Kidney (tissue), 14 donors: ENCODE measurements around the gene KIF15. TPM values are rescaled to one million over a fixed set of nuclear protein-coding genes. Genes with fewer than 3 reads are reported as not detected.

Experiments used
- DNase-seq, 5 donors: peaks; one replicate each; pipeline ENCODE4 v3.0.0-alpha.2; 2013 to 2020
- FAIRE-seq: peaks from 2 replicates; lab custom pipeline; 2012; peaks lifted over from hg19 to GRCh38; lab: Jason Lieb, UNC
- H3K27ac ChIP-seq, 2 donors: one replicate each; pipeline ENCODE4 v1.7.0; 2013; ENCODE audit warnings: low read depth in 2 of 2, low read length in 2 of 2, inconsistent platforms in 1 of 2
- H3K27me3 ChIP-seq: one replicate; pipeline ENCODE4 v1.7.1; 2013; ENCODE audit warnings: low read length, inconsistent platforms; ENCODE audit not compliant: control insufficient read depth, insufficient read depth
- H3K36me3 ChIP-seq, 3 donors: one replicate each; pipeline versions ENCODE4 v1.7.0 to v1.7.1; 2013; ENCODE audit warnings: low read length in 3 of 3, control low read depth in 1 of 3, inconsistent platforms in 1 of 3; ENCODE audit not compliant: insufficient read depth in 3 of 3, control insufficient read depth in 2 of 3
- H3K4me1 ChIP-seq, 3 donors: one replicate each; pipeline versions ENCODE4 v1.7.0 to v1.7.1; 2013; ENCODE audit warnings: low read length in 3 of 3, inconsistent platforms in 1 of 3, low read depth in 1 of 3; ENCODE audit not compliant: control insufficient read depth in 2 of 3, insufficient read depth in 2 of 3
- H3K4me3 ChIP-seq, 3 donors: one replicate each; pipeline versions ENCODE4 v1.7.0 to v1.8.1; 2013; ENCODE audit warnings: low read length in 3 of 3, control low read depth in 1 of 3, inconsistent platforms in 1 of 3
- H3K9ac ChIP-seq, 3 donors: one replicate each; pipeline versions ENCODE4 v1.7.0 to v1.7.1; 2013; ENCODE audit warnings: low read length in 3 of 3, control low read depth in 1 of 3, inconsistent platforms in 1 of 3
- H3K9me3 ChIP-seq, 3 donors: one replicate each; pipeline versions ENCODE4 v1.7.0 to v1.7.1; 2013; ENCODE audit warnings: low read length in 3 of 3, control low read depth in 1 of 3, inconsistent platforms in 1 of 3; ENCODE audit not compliant: control insufficient read depth in 2 of 3, insufficient read depth in 1 of 3
- intact Hi-C: fragments of 100-400 bp; cut with DNase I; formaldehyde crosslinking; loops from one replicate; pipeline ENCODE4 v1.11.1; 2022
- polyA plus RNA-seq: library from polyadenylated mRNA; stranded (reverse); fragments of 350-450 nt; fragmentation: Illumina TruSeq; extraction: RNeasy Lipid Tissue Mini Kit (QIAGEN cat#74804); gene quantifications from one replicate; pipeline ENCODE4 v1.2.3, GENCODE V29; 2014; ENCODE audit warnings: low read depth, low replicate concordance; ENCODE audit not compliant: insufficient read depth
- total RNA-seq: library from RNA; stranded (reverse); fragmentation: NEBNext Ultra II Directional; extraction: Animal tissue kit (Norgen Biotek cat#: 25700); gene quantifications from one replicate; pipeline ENCODE4 v1.2.1, GENCODE V29; 2021
- TF ChIP-seq, protein P1 (sequence below): IDR thresholded peaks from 3 replicates; pipeline ENCODE4 v1.5.1; 2012; ENCODE audit warnings: mild to moderate bottlenecking, moderate library complexity, borderline replicate concordance; ENCODE audit not compliant: insufficient read depth; ENCODE audit errors: extremely low read depth
- donor health status: control.
- donor health status: control.
- donor health status: control.
- donor health status: control.
- donor health status: control.
- donor health status: DM: yes; HTN: yes; CAD: no.
- donor health status: Normal renal cell carcinoma (clear cell type).

Gene KIF15
- total and polyA plus RNA-seq, 2 donors from 2014 or later: 0.32 to 0.72 TPM

GRCh38 chr3:44832032-44832431 is 70.4 kb downstream of the KIF15 start:
- DNase-seq (no peak), FAIRE-seq (no peak)
- Histone ChIP-seq H3K4me1 (no peaks in the 10 kb centered on the region), H3K27me3 (no peaks in the 10 kb centered on the region), H3K9ac (no peak overlapping the region), H3K36me3 (peaks cover 0 to 2% (median 0%) of the 10 kb centered on the region in 3 donors), H3K4me3 (no peak overlapping the region), H3K9me3 (peaks cover 0 to 4% (median 0%) of the 10 kb centered on the region in 3 donors), H3K27ac (no peak overlapping the region)
- intact Hi-C loops: no loop called here
- TF ChIP-seq, protein P1, sequence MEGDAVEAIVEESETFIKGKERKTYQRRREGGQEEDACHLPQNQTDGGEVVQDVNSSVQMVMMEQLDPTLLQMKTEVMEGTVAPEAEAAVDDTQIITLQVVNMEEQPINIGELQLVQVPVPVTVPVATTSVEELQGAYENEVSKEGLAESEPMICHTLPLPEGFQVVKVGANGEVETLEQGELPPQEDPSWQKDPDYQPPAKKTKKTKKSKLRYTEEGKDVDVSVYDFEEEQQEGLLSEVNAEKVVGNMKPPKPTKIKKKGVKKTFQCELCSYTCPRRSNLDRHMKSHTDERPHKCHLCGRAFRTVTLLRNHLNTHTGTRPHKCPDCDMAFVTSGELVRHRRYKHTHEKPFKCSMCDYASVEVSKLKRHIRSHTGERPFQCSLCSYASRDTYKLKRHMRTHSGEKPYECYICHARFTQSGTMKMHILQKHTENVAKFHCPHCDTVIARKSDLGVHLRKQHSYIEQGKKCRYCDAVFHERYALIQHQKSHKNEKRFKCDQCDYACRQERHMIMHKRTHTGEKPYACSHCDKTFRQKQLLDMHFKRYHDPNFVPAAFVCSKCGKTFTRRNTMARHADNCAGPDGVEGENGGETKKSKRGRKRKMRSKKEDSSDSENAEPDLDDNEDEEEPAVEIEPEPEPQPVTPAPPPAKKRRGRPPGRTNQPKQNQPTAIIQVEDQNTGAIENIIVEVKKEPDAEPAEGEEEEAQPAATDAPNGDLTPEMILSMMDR: no peak

DNA sequence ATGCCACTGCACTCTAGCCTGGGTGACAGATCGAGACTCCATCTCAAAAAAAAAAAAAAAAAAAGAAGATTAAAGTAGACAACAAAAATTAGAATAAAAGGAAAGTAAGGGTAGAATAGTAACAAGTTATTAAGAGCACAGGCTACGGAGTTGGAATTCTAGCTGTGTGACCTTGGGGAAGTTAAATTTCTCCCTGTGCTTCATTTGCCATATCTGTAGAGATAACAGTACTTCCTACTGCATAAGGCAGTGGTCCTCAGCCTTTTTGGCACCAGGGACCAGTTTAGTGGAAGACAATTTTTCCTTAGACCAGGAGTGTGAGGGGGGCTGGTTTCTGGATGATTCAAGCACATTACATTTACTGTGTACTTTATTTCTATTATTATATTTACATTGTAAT is 71.4 kb downstream of the KIF15 start:
- H3K4me1 ChIP-seq: no peaks in the 10 kb centered on the region
- DNase-seq: no peak
- FAIRE-seq: no peak
- H3K9ac ChIP-seq: no peak overlapping the region
- H3K27ac ChIP-seq: no peak overlapping the region
- peaks cover 0 to 2% (median 0%) of the 10 kb centered on the region in 3 donors for H3K36me3 ChIP-seq
- TF ChIP-seq, protein P1: no peak
- H3K27me3 ChIP-seq: no peaks in the 10 kb centered on the region
- intact Hi-C loops: no loop called here
- no peak overlapping the region for H3K4me3 ChIP-seq
- H3K9me3 ChIP-seq: peaks cover 0 to 4% (median 0%) of the 10 kb centered on the region in 3 donors

DNA sequence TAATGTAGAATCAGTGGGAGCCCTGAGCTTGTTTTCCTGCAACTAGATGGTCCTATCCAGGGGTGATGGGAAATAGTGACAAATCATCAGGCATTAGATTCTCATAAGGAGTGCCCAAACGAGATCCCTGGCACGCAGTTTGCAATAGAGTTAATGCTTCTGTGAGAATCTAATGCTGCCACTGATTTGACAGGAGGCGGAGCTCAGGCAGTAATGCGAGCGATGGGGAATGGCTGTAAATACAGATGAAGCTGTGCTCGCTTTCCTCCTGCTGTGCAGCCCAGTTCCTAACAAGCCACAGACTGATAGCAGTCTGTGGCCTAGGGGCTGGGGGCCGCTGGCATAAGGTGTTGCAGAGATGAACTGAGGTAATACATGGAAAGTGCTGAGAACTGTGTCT is 71.8 kb downstream of the KIF15 start:
- DNase-seq (no peak), FAIRE-seq (no peak)
- H3K9ac ChIP-seq: no peak overlapping the region
- H3K27ac ChIP-seq: no peak overlapping the region
- no peaks in the 10 kb centered on the region for H3K27me3 ChIP-seq
- H3K4me1 ChIP-seq: no peaks in the 10 kb centered on the region
- intact Hi-C loops: no loop called here
- no peak overlapping the region for H3K4me3 ChIP-seq
- TF ChIP-seq, protein P1: no peak
- H3K9me3 ChIP-seq: peaks cover 0 to 4% (median 0%) of the 10 kb centered on the region in 3 donors
- peaks cover 0 to 2% (median 0%) of the 10 kb centered on the region in 3 donors for H3K36me3 ChIP-seq

- Histone ChIP-seq H3K27ac (no peak overlapping the region), H3K36me3 (no peaks in the 10 kb centered on the region), H3K9ac (no peak overlapping the region), H3K9me3 (peaks cover 0 to 4% (median 0%) of the 10 kb centered on the region in 3 donors), H3K4me3 (no peak overlapping the region), H3K4me1 (no peaks in the 10 kb centered on the region), H3K27me3 (no peaks in the 10 kb centered on the region)
- TF ChIP-seq, protein P1: no peak
- no peak for FAIRE-seq
- DNase-seq: no peak
- intact Hi-C loops: no loop called here
These were observed 74.1 kb downstream of the KIF15 start for GRCh38 chr3:44835684-44836083.
